SU-DHL-6 (cell line): ENCODE data around the gene PLXDC2.

Source experiments
- CTCF ChIP-seq: fragments of 200-600 bp; sonication (generic); IDR thresholded peaks from one replicate; pipeline ENCODE4 v1.5.1; 2017; ENCODE audit warnings: antibody characterized with exemption, mild to moderate bottlenecking, low read length, moderate library complexity; ENCODE audit not compliant: insufficient read depth, poor library complexity, severe bottlenecking
- EZH2phosphoT487 ChIP-seq: fragments of 200-600 bp; sonication (generic), shearing (Covaris generic); conservative IDR thresholded peaks from 2 replicates; pipeline ENCODE4 v1.6.1; 2018; ENCODE audit warnings: mild to moderate bottlenecking, antibody characterized with exemption, low read length, moderate library complexity, mixed read lengths

GRCh38 chr10:19874791-19875190, 58.6 kb downstream of the PLXDC2 start:
- TF ChIP-seq CTCF (no peak), EZH2phosphoT487 (no peak)
